HepG2 (cell line): ENCODE measurements around the gene RNU6-1. TPM values are rescaled to one million over a fixed set of nuclear protein-coding genes. Genes with fewer than 3 reads are reported as not detected.

Experiments
- ATAC-seq: fragments of 200-7000 bp; cut with Tn5 transposase; 3 replicates; pipeline ENCODE4 v1.9.1; 2020; ENCODE audit warnings: mild to moderate bottlenecking, moderate library complexity
- BruUV-seq: library from RNA; stranded (reverse); fragments of 400-500 nt; replicated peaks from 2 replicates; lab custom pipeline; 2021; lab: Mats Ljungman, UMichigan
- CTCF ChIA-PET: fragments of 300-600 bp; formaldehyde crosslinking; extraction: SDS; loops from one replicate; lab custom pipeline; 2021; ENCODE audit warnings: low total read pairs, inconsistent platforms, low intra/inter-chr PET ratio; lab: Yijun Ruan, JAX
- POLR2A ChIA-PET: fragments of 350-600 bp; sonication (Branson Sonifier 250); formaldehyde crosslinking; loops from one replicate; lab custom pipeline; 2020; ENCODE audit warnings: antibody characterized with exemption, inconsistent platforms; lab: Yijun Ruan, JAX
- DNase-seq: peaks from one replicate; pipeline ENCODE4 v3.0.0-alpha.2; 2015; ENCODE audit warnings: low spot score
- FAIRE-seq: peaks from 3 replicates; lab custom pipeline; 2011; peaks lifted over from hg19 to GRCh38; lab: Jason Lieb, UNC
- H2AFZ ChIP-seq: one replicate; pipeline ENCODE4 v1.6.1; 2011; ENCODE audit warnings: low read length, inconsistent platforms
- H3K27ac ChIP-seq: fragments of 300-600 bp; 3 replicates; pipeline ENCODE4 v1.8.0; 2011; ENCODE audit warnings: mixed run types, mild to moderate bottlenecking, mixed read lengths, low read length, inconsistent platforms; ENCODE audit not compliant: insufficient read depth; ENCODE audit errors: extremely low read length
- H3K27me3 ChIP-seq, 2 experiments: fragments of 200-600 bp in 1 of 2; 2 replicates in 1 of 2; 3 replicates in 1 of 2; pipeline versions ENCODE4 v1.6.0 to v1.8.0; 2011; ENCODE audit warnings: low read length in 2 of 2, mild to moderate bottlenecking in 2 of 2, moderate library complexity in 2 of 2, inconsistent platforms in 1 of 2; ENCODE audit not compliant: insufficient read depth in 2 of 2, control insufficient read depth in 1 of 2
- H3K36me3 ChIP-seq, 2 experiments: fragments of 200-600 bp in 1 of 2; replicated peaks in 1 of 2; 2 replicates in 1 of 2; 3 replicates in 1 of 2; pipeline versions ENCODE4 v1.5.1 to v1.8.0; 2011; ENCODE audit warnings: low read length in 2 of 2, inconsistent platforms in 1 of 2; ENCODE audit not compliant: insufficient read depth in 2 of 2, control insufficient read depth in 1 of 2
- H3K4me1 ChIP-seq: 2 replicates; pipeline ENCODE4 v1.5.1; 2012; ENCODE audit warnings: low read length, inconsistent platforms; ENCODE audit not compliant: insufficient read depth
- H3K4me2 ChIP-seq: 2 replicates; pipeline ENCODE4 v1.6.0; 2011; ENCODE audit warnings: low read depth, low read length, inconsistent platforms
- H3K4me3 ChIP-seq, 3 experiments: fragments of 200-600 bp in 1 of 3; sonication (generic), shearing (Covaris generic) in 1 of 3; replicated peaks in 1 of 3; 2 replicates each; pipeline ENCODE4 v1.5.1; 2011 to 2016; ENCODE audit warnings: low read length in 3 of 3, inconsistent platforms in 2 of 3, low read depth in 2 of 3, mild to moderate bottlenecking in 2 of 3, control low read depth in 1 of 3, mixed read lengths in 1 of 3; ENCODE audit not compliant: insufficient read depth in 1 of 3
- H3K79me2 ChIP-seq: one replicate; pipeline ENCODE4 v1.6.1; 2011; ENCODE audit warnings: low read length, inconsistent platforms; ENCODE audit not compliant: insufficient read depth
- H3K9ac ChIP-seq: 2 replicates; pipeline ENCODE4 v1.6.0; 2011; ENCODE audit warnings: mild to moderate bottlenecking, low read depth, low read length, inconsistent platforms; ENCODE audit not compliant: insufficient read depth
- H3K9me3 ChIP-seq: 2 replicates; pipeline ENCODE4 v1.5.1; 2012; ENCODE audit warnings: mild to moderate bottlenecking, low read length
- H4K20me1 ChIP-seq: 2 replicates; pipeline ENCODE4 v1.6.0; 2011; ENCODE audit warnings: inconsistent platforms, mild to moderate bottlenecking, low read length, moderate library complexity; ENCODE audit not compliant: insufficient read depth
- ADNP ChIP-seq: sonication (generic); formaldehyde crosslinking; IDR thresholded peaks from 2 replicates; pipeline ENCODE4 v1.4.0; 2020; ENCODE audit warnings: missing genetic modification reagents
- AKAP8 ChIP-seq: sonication (generic); formaldehyde crosslinking; IDR thresholded peaks from 2 replicates; pipeline ENCODE4 v1.5.1; 2020; ENCODE audit warnings: mild to moderate bottlenecking, missing genetic modification reagents
- CHD2 ChIP-seq: IDR thresholded peaks from 2 replicates; pipeline ENCODE4 v1.6.1; 2011; ENCODE audit warnings: low read depth, low read length, improper control_type of control experiment
- MTA3 ChIP-seq: sonication (generic); formaldehyde crosslinking; IDR thresholded peaks from 2 replicates; pipeline ENCODE4 v1.4.0; 2020; ENCODE audit warnings: missing genetic modification reagents
- NBN ChIP-seq: fragments of 450-650 bp; conservative IDR thresholded peaks from 2 replicates; pipeline ENCODE4 v1.6.1; 2017
- PHB2 ChIP-seq: fragments of 450-650 bp; IDR thresholded peaks from 2 replicates; pipeline ENCODE4 v1.6.1; 2018; ENCODE audit not compliant: partially characterized antibody
- RXRA ChIP-seq: sonication (generic); formaldehyde crosslinking; IDR thresholded peaks from 2 replicates; pipeline ENCODE4 v1.5.1; 2020; ENCODE audit warnings: missing genetic modification reagents
- SETDB1 ChIP-seq: sonication (generic); formaldehyde crosslinking; IDR thresholded peaks from 2 replicates; pipeline ENCODE4 v1.5.1; 2020; ENCODE audit warnings: missing genetic modification reagents, mild to moderate bottlenecking, borderline replicate concordance
- TCF12 ChIP-seq, 2 experiments: fragments of 450-650 bp in 1 of 2; sonication (generic) in 1 of 2; formaldehyde crosslinking in 1 of 2; IDR thresholded peaks; 2 replicates each; pipeline versions ENCODE4 v1.6.1 to v1.8.0; 2017 to 2022; ENCODE audit warnings: antibody characterized with exemption in 1 of 2, mild to moderate bottlenecking in 1 of 2, missing genetic modification reagents in 1 of 2, moderate library complexity in 1 of 2
- YY1 ChIP-seq: IDR thresholded peaks from 2 replicates; pipeline ENCODE4 v1.6.1; 2011; ENCODE audit warnings: low read length, low read depth, moderate library complexity, mild to moderate bottlenecking; ENCODE audit not compliant: insufficient read depth, insufficient replicate concordance
- ZBTB37 ChIP-seq: sonication (generic); formaldehyde crosslinking; IDR thresholded peaks from 2 replicates; pipeline ENCODE4 v1.4.0; 2020; ENCODE audit warnings: mild to moderate bottlenecking, missing genetic modification reagents
- ZNF251 ChIP-seq: sonication (generic); formaldehyde crosslinking; IDR thresholded peaks from 2 replicates; pipeline ENCODE4 v1.9.0; 2021; ENCODE audit warnings: mild to moderate bottlenecking, missing genetic modification reagents
- ZNF460 ChIP-seq: sonication (generic); formaldehyde crosslinking; IDR thresholded peaks from 2 replicates; pipeline ENCODE4 v1.5.1; 2020; ENCODE audit warnings: missing genetic modification reagents, mild to moderate bottlenecking, borderline replicate concordance
- ZNF737 ChIP-seq: sonication (generic); formaldehyde crosslinking; IDR thresholded peaks from 2 replicates; pipeline ENCODE4 v1.5.0; 2020; ENCODE audit warnings: missing genetic modification reagents, mild to moderate bottlenecking, borderline replicate concordance
- WGBS: methylation state at CpG from one replicate; pipeline ENCODE4 v1.1.6; 2017; ENCODE audit warnings: low lambda C conversion rate; 5-methylcytosine and 5-hydroxymethylcytosine counted together
- in situ Hi-C: cut with HindIII; loops from 2 replicates; pipeline ENCODE4 v1.10.0; 2017; ENCODE audit warnings: low pct_unique_long_range_greater_than_20kb; ENCODE audit not compliant: extremely low pct_ligation_motif_present
- intact Hi-C: fragments of 100-400 bp; cut with micrococcal nuclease; formaldehyde crosslinking; loops from one replicate; pipeline ENCODE4 v1.10.0; 2022; ENCODE audit not compliant: unreplicated experiment
- polyA plus RNA-seq, 8 experiments: library from polyadenylated mRNA; depleted of rRNA in 3 of 8; stranded (reverse) in 7 of 8; unstranded in 1 of 8; fragments of >200 nt; fragmentation: Illumina TruSeq in 4 of 8; extraction: Trizol in 4 of 8; gene quantifications; 2 replicates each; pipeline versions ENCODE4 v1.2.1 to v1.2.3, GENCODE V29; 2011 to 2016; ENCODE audit warnings: low read depth in 4 of 8, missing spikeins in 1 of 8, mixed read lengths in 1 of 8; ENCODE audit not compliant: insufficient read depth in 1 of 8
- total RNA-seq, 5 experiments: library from RNA; depleted of rRNA; stranded (reverse); fragments of >200 nt; fragmentation: Illumina TruSeq; extraction: Trizol; gene quantifications; 2 replicates each; pipeline ENCODE4 v1.2.3, GENCODE V29; 2016; ENCODE audit warnings: low read depth in 1 of 5
- TF ChIP-seq, protein P1 (sequence below): sonication (generic); formaldehyde crosslinking; IDR thresholded peaks from 2 replicates; pipeline ENCODE4 v1.5.0; 2020; ENCODE audit warnings: mild to moderate bottlenecking, missing genetic modification reagents

The RNU6-1 gene
- total and polyA plus RNA-seq, 2 of the 13 experiments (the other 11 are each of a cell fraction or from before 2014, with no cell fraction given), result under 0.01 TPM; not detected in 1

- TF ChIP-seq, protein P1, sequence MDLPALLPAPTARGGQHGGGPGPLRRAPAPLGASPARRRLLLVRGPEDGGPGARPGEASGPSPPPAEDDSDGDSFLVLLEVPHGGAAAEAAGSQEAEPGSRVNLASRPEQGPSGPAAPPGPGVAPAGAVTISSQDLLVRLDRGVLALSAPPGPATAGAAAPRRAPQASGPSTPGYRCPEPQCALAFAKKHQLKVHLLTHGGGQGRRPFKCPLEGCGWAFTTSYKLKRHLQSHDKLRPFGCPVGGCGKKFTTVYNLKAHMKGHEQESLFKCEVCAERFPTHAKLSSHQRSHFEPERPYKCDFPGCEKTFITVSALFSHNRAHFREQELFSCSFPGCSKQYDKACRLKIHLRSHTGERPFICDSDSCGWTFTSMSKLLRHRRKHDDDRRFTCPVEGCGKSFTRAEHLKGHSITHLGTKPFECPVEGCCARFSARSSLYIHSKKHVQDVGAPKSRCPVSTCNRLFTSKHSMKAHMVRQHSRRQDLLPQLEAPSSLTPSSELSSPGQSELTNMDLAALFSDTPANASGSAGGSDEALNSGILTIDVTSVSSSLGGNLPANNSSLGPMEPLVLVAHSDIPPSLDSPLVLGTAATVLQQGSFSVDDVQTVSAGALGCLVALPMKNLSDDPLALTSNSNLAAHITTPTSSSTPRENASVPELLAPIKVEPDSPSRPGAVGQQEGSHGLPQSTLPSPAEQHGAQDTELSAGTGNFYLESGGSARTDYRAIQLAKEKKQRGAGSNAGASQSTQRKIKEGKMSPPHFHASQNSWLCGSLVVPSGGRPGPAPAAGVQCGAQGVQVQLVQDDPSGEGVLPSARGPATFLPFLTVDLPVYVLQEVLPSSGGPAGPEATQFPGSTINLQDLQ, result no peak
- TF ChIP-seq CHD2, result no peak
- no peak for TF ChIP-seq NBN
- TF ChIP-seq TCF12 (IDR thresholded peaks at IDR 0.05), result no peak
- no peak for TF ChIP-seq TCF12 (CRISPR knock-in tag; IDR thresholded peaks at IDR 0.05)
- TF ChIP-seq SETDB1 (CRISPR knock-in tag), result no peak
- TF ChIP-seq PHB2, result no peak
- TF ChIP-seq YY1, result no peak
- no peak for TF ChIP-seq MTA3
- no peak for TF ChIP-seq AKAP8 (CRISPR knock-in tag)
- no peak for TF ChIP-seq ZNF251 (CRISPR knock-in tag)
Observed at GRCh38 chr15:67809441-67809840, 30.4 kb downstream of the RNU6-1 start (continued).

GRCh38 chr15:67808821-67809220, 31.0 kb downstream of the RNU6-1 start:
- H3K79me2 ChIP-seq, result no peaks in the 10 kb centered on the region
- in situ Hi-C loops, result no loop called here
- H3K4me1 ChIP-seq, result peaks cover 15% of the 10 kb centered on the region
- H3K4me2 ChIP-seq, result no peak overlapping the region
- no peak overlapping the region for H3K27ac ChIP-seq
- no peak overlapping the region for H3K9ac ChIP-seq
- POLR2A ChIA-PET, result no interaction called here
- BruUV-seq, result no TSS peak
- WGBS, result 60% methylated on average over 4 of the region's 7 CpGs
- DNase-seq, result no peak
- H2AFZ ChIP-seq, result no peak overlapping the region
- ATAC-seq, result no peak
- CTCF ChIA-PET, result no interaction called here
- no peak for FAIRE-seq
- no peaks in the 10 kb centered on the region; a peak in 1 of 5 replicates for H3K27me3 ChIP-seq
- no peak overlapping the region for H3K4me3 ChIP-seq
- no peaks in the 10 kb centered on the region for H4K20me1 ChIP-seq
- no peaks in the 10 kb centered on the region for H3K9me3 ChIP-seq
- intact Hi-C loops, result no loop called here
- no peaks in the 10 kb centered on the region for H3K36me3 ChIP-seq
- TF ChIP-seq RXRA (CRISPR knock-in tag), result no peak
- TF ChIP-seq ZNF460 (CRISPR knock-in tag), result no peak
- no peak for TF ChIP-seq ZBTB37 (CRISPR knock-in tag)
- no peak for TF ChIP-seq ADNP (CRISPR knock-in tag)
- no peak for TF ChIP-seq ZNF737 (CRISPR knock-in tag)
